Measurements from ENCODE around the gene TRIM3.

TRIM3 gene

DNA sequence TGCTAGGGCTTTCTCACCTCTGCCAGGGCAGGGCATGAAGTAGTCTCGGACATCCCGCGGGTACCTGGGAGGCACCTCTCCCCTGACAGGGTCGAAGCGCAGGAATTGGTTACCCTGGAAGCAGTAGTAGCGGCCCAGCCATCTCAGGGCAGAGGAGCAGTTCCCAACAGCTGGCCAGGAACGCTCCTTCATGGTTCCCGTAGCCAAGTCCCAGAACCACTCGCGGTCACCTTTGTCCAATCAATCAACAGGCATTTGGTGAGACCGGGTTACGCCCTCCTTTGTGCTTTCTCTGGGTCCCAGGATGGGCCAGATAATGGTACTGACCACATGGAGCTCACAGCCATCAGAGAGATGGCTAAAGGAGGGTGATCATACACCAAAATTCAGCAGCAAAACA lies 36.3 kb downstream of the TRIM3 start:
- DNase-seq = no peak

DNA sequence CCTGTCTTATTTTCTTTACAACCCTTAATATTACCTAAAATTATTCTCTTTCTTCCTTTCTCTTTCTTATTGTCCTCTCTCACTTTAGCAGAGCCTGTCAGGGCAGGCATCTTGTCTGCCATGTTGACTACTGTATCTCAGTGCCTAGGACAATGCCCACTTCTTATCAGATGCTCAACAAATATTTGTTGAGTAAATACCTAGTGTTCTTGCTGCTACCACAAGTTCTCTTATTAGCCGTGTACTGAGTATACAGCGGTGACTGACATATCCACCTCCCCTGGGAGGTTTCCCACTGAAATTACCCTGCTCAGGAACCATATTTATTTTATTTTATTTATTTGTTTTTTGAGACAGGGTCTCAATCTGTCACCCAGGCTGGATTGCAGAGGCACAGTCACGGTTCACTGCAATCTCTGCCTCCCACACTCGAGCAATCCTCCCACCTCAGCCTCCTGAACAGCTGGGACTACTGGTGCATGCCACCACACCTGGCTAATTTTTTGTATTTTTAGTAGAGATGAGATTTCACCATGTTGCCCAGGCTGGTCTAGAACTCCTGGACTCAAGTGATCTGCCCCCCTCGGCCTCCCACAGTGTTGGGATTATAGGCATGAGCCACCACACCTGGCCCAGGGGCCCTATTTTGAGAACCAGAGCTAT lies 39.6 kb downstream of the TRIM3 start:
- DNase-seq = no peak

DNA sequence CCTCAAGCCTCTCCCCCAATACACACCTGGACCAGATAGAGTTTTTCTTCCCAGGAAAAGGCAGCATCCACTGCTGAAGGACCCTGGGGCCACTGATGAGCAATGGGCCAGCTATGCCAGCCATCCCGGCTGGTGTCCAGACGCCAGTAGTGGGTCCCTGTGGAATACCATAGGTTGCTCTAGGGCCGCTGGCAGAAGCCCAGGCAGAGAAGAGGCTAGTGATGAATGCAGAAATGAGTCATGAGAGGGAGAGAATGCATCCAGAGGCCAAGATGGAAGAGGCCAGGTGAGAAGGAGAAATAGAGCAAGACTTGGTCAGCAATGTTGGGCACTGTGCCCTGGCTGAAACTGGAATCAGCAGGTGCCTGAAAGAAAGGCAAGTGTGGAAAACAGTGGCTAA lies 41.9 kb downstream of the TRIM3 start:
- no peak for DNase-seq

DNA sequence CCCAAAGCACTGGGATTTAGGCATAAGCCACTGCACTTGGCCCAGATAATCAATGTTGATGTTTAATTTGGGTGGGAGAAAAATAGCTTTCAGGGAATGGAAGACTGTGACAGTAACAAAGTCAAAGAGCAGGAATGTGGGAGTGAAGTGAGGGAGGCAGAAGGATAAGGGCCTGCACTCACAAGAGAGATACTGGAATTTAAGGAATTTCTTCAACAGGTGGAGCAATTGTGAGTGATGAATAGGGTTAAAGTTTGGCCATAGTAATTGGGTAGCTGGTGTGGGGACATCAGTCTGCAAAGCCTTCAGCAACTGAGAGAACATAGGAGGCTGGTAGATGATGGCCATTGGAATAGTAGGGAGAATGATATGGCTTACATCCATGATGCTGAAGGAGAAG lies 46.2 kb downstream of the TRIM3 start:
- no peak for DNase-seq

DNA sequence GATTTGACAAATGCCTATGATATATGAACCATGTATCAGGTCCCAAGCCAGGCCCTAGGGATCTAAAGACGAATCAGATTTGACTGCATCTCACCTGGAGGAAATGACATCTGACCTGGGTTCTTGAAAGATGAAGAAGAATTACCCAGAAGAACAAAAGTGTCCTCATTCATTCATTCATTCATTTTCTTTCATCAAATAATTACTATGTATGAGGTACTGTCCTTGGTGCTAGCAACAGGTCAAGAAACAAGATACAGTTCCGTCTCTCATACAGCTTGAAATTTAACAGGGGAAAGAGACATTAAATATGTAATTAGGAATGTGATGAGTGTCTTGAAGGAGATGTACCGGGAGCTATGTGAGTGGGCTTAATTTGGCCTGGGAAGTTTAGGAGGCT lies 53.1 kb downstream of the TRIM3 start:
- DNase-seq = no peak

DNA sequence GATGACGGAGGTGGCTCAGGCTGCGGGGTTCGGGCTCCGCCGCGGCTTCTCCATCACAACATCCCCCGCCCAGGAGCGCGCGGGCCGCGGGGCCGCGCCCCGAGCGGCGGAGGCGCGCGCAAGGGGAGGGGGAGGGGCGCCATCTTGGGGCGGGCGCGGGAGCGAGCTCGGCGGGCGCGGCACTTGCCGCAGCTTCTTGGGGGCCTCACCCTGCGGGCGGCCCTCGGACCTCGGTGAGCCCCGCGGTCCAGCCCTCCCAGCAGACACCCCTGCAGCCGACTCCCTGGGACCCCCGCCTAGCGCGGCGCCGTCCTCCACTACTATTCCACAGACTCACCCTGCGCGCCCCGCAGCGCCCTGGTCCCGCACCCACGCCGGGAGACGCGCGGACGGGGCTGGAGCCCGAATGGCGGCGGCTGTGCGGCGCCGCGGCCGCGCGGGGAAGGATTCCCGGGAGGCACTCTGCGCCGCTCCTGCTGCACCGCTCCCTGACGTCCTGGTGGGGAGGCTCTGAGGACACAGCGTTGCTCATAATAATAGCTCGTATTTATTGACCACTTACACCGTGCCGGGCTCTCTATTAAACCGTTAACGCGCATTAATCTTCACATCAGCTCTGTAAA lies 54.6 kb downstream of the TRIM3 start, which contains the start of gene APBB1:
Gene APBB1 (minus strand): TSS at position 86 of the 623 bp plus-strand sequence. CDS start 7,747 bp downstream, outside the sequence.
- DNase-seq = no peak

DNA sequence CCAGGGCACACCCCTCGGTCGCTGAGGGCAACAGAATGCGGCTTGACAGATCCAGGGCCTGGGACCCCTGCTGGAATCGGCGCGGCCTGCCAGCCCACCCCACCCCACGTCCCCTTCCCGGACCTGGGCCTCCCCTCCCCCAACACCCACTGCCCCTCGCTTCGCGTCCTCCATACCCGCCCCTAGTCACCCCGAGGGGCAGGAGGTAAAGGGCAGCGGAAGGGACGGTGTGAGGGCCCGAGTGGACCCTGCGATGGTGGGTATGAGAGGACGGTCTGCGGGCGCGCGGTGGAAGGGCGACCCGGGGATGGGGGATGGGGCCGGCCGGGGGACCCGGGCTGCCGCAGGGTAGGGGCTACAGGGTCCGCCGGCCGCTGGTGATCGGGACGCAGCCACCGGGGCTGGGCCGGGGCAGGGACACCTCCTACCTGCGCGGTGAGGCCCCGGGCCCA lies 55.2 kb downstream of the TRIM3 start:
- no peak for DNase-seq

DNA sequence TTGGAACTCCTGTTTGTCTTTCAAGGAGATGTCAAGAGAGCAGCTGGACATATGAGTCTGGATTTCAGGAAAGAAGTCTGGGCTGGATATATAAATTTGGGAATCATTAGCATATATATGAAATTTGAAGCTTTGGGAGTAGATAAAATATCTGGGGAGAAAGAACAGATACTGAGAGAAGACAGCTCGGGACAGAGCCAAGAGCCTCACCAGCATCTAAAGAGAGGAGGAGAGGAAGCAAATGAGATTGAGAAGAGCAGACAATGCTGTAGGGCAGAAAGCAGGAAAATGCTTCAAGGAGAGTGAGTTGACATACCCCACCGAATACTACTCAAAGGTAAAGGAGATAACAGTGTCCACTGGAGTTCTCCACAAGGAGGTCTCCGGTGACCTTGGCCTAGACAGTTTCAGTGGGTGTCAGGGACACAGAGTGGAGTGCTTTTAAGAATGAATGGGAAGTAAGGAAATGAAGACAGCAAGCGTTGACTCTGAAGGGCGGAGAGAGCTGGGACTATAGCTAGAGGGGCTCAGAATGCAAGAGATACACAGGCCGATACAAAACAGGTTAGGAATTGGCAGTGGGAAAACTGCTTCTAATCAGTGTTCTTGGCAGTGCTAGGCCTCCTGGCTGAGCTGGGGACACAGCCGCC lies 55.7 kb downstream of the TRIM3 start:
- DNase-seq = no peak

DNA sequence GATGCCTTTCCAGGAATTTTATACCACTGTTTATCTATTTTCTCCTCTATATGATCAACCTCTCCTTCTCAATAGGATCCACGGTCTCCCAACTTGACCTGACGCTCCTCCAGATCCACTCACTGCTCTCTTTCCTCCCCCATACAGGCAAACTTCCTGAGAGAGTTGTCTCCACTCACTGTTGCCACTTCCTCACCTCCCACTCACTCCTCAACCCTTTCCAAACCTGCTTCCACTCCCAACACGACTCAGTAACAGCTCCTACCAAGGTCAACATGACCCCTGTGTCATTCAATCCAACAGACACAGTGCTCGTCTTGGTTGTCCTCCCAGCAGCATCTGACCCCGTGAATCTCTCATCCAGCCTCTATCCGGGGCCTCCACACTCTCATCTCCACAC lies 57.9 kb downstream of the TRIM3 start:
- no peak for DNase-seq

DNA sequence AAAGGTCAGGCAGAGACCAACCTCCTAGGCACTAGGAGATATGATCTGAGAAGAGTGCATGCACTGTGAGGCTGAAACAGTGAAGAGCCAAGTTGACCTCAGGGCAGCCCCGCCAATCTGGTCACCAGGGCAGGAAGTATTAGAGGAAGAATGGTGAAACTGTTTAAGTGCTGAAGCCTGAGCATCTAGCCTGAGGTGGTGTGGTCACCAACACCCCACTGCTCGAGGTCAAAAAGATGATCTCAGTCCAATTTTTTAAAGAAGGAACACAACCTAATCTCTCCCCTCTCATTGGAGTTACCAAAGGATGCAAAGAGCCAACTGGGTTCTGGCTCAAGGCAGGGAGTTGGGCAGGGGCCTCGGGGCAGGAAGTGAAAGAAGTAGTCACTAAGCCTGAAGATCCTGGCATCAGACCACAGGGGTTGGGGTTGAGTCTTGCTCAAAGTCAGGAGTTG lies 58.8 kb downstream of the TRIM3 start:
- DNase-seq = no peak

DNA sequence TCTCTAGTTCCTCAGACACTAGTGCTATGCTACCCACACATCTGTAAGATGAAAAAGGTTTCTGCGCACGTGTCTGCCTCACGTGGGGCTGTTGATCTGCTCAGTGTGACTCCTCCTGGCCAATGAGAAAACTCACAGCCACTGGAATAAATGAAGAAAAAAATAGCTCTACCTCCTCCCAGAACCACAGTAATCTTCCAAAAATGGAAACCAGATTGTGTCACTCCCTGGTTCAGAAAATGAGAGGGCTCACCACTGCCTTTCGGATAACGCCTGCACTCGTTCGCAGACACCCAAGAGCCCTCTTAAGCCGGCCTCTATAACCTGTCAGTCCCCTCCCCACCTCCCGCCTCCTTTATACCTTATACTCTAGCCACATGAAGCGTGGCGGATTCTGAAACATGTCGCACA lies 59.9 kb downstream of the TRIM3 start:
- DNase-seq = no peak

DNA sequence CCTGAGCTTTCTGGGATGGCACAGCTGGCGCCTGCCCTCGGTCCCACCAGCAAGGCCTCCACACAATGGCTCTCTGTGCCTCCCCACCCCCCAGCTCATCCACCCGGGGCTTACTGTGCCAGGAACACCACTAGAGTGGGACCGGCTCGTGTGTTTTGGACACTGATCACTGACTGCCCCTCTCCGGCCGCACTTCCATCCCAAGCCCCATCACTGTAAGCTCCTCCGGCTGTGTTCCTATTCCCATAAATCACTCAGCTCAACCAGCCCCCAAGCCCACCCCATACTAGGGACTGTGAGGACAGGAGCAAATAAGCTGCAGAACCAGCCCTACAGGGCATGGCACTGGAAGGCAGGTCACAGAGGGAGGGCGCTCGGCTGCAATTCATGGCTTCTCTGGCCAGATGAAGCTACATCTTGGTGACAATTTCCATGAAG lies 62.1 kb downstream of the TRIM3 start:
- DNase-seq = no peak

DNA sequence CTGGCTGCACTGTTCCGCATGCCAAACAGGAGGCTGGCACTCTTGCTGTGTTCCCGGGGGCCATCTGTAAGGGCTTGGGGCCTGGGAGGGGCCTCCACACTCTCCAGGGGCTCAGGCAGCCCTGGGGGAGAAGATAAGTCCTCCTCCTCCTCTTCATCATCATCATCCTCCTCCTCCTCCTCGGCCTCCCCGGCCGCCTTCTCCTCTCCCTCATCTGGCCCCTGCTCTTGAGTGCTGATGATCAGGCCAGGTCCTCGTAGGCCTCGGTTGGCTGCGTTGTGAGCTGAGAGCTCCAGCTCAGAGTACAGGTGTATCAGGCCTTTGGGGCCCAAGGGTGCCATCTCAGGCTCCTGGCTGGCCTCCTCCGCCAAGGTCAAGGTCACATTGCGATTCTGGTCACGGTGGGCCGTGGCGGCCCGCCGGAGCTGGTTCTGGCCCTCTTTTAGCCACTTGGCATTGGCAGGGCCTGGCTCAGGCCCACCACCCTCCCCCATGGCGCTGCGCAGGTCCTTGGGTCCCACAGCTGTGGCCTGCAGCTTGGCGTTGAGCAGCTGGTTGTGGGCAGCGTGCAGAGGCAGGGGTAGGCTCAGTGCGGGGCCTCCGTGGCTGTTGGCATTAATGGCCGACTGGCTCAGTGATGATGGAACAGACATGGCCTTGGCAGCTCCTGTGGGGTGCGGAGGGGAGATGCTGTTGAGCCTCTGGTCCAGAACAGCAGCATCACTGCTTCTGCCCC lies 62.9 kb downstream of the TRIM3 start:
- DNase-seq = no peak

DNA sequence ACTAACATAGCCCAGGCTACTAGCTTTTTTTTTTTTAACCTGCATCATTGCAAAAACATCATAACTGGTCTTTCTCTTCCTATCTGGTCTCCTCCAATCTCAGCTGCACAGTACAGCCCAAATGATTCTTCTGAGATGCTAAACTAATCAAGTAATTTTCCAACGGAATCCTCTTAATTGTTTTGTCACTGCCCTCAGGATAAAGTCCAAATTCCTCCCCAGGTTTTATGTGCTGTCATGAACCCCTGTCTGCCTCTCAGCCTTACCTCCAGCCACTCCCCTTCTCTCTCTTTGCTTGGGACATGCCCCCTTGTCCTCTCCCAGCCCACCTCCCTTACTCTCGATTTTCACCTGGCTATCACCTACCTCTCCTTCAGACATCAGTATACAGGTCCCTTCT lies 67.4 kb downstream of the TRIM3 start:
- no peak for DNase-seq

DNA sequence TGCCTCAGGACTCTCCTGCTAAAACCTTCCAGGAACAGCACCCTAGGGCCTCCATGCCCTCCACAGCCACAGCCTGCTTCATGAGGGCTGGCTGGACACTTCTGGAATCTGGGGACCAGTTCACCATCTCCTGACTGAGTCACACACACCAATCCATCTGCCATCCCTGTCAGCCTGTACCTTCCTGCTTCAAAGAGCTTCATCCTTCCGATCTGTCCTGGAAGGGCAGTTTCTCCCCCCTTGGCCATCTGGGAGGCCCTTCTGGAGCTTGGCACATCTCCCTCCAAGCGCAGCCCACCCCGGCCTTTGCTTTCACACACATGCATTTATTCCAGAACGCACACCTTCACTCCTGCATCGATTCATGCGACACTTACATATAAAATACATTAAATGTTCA lies 67.9 kb downstream of the TRIM3 start:
- DNase-seq = no peak

DNA sequence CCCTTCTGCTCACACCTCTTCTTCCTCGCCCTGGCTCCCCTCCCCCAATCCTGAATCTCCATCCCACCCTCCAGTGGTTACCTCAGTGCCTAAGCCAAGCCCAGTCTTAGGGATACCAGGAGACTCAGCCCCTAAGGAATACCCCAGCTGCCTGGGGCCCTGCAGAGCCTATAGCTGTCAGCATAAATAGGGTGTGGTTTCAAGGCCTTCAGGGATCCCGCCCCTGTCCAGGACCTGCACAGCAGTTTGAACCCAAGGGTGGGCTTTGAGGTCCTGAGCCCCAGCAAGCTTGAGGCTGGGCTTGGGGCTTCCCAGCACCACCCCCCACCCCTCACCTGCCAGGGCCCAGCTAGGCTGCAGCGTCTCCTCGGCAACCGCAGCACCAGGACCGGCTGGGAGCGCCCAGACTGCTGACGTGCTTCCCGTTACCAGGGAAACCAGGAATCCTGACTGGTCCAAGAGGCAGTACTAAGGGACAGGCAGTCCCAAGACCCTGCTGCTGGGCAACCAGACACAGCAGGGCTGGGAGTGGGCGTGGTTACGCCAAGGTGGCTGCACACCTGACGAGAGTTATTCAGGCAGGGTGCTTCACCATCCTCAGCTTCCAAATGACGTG lies 68.6 kb downstream of the TRIM3 start:
- DNase-seq = no peak

DNA sequence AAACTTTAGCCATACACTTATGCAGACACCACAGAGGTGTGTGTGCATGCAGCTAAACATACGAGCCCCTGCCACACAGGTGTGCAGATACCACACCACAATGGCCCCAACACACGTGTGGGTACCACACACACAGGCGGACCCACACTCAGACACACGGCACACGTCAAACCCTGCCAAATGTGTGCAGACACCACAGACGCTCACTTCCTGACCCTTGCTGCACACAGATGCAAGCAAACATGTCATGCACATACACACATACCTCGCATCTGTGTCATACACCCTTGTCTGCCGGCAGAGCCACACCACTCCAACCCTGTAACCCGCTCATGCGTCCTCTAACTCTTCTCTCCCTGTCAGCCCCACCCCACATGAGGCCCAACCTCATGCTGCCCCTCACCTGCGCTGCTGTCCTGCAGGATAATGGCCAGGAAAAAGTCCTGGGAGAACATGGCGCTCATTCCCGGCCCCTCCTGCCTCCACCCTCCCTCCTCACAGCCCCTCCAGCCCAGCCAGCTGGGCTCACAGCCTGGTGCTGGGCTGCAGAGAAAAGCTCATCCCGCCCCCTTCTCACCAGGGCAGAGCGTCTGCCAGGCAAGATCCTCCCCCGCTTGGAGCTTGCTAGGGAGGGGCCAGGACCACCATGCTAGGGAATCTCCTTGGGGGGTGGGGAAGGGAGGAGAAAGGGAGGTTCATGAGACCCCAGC lies 69.2 kb downstream of the TRIM3 start:
- DNase-seq = no peak

DNA sequence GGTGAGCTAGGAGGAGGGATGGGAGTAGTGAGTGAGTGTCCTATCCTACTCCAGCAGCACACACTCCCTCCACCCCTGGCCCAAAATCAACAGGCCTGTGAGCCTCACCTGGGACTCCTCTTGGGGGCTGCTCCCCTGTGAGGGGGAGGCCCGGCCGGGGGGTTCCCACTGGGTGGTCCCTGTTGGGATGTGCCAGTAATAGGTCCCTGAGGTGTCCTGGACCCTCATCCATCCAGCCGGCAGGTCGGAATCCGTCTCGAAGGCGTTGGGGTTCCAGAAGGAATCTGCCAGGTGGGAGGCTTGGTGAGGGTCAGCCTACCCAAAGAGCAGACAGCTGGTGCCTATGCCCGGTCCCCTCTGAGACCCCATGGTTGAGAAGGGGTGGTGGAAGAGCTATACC lies 70.2 kb downstream of the TRIM3 start:
- no peak for DNase-seq

DNA sequence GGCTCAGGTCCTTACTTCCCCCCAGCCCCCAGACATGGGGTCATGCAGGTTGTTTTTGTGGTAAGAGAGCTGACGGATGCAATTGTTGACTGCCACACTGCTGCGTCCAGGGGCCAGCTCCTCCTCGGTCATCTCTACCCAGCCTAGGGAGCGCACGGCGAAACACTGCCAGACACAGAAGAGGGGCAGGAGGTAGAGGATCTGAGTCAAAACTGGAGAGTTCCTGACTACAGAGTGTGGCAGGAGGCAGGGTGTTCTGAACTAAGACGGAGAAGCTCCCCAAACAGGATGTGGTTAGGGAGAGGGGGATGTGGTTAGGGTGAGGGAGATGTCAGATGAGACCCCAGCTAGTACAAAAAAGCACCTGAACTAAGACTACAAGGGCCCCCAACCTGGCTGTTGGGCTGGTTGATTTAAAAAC lies 71.2 kb downstream of the TRIM3 start:
- no peak for DNase-seq

DNA sequence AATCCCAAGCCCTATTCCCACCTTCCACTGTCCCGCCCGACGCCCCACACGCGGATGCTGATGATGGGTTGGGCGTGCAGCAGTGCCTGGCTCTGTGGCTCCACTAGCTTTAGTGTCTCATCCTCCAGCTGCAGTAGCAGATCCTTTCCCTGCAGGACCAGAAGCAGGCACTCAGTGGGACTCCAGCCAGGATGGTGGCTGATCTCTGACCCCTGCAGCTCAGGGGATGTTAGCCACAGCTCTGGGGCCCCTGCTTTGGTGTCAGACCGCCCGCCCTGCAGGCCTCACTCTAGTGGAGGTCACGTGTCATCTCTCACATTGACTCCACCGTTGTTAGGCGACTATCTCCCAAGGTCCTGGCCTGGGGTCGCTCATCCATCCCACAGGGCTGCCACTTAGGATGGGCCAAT lies 71.7 kb downstream of the TRIM3 start:
- DNase-seq = no peak

DNA sequence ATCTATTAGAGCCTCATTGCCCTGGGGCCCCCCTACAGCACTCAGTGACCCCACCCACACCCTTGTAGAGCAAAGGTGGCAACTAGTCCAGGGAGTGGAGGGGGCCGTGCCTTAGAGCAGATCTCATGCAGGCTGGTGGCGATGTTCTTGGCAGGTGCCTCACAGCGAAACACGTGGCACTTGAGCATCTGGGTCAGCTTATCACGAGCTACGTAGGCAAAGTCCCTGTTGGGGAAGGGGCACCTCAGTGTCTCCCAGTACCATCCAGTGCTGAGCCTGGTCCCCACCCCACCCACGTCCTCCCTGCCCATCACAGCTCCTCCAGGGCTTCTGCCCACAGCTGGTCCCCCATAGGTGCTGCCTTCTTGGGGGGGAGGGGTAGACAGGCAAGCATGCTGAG lies 72.3 kb downstream of the TRIM3 start:
- no peak for DNase-seq

Data from NCI-H1048 (cell line).